Kidney epithelial cell (primary cell): Measurements from ENCODE around the gene ZNF45. TPM values are rescaled to one million over a fixed set of nuclear protein-coding genes. Genes with fewer than 3 reads are reported as not detected.

Experiments used
- DNase-seq: peaks from one replicate; pipeline ENCODE4 v3.0.0-alpha.2; 2010; ENCODE audit warnings: low read depth
- H3K27me3 ChIP-seq: 2 replicates; pipeline ENCODE4 v1.6.0; 2011; ENCODE audit warnings: low read length; ENCODE audit not compliant: control insufficient read depth, insufficient read depth
- H3K36me3 ChIP-seq: 2 replicates; pipeline ENCODE4 v1.5.1; 2011; ENCODE audit warnings: low read length; ENCODE audit not compliant: control insufficient read depth, insufficient read depth
- H3K4me3 ChIP-seq: 2 replicates; pipeline ENCODE4 v1.5.1; 2011; ENCODE audit warnings: low read depth, mild to moderate bottlenecking, control low read depth, low read length
- CTCF ChIP-seq: IDR thresholded peaks from 2 replicates; pipeline ENCODE4 v1.5.1; 2011; ENCODE audit warnings: mild to moderate bottlenecking, moderate library complexity, low read length, control low read depth, inconsistent platforms; ENCODE audit not compliant: insufficient read depth, poor library complexity, severe bottlenecking
- total RNA-seq: library from RNA; depleted of rRNA; stranded (reverse); fragments of >200 nt; gene quantifications from 2 replicates; pipeline ENCODE4 v1.2.3, GENCODE V29; 2015

Gene ZNF45
- total RNA-seq = 10.8 and 12.3 TPM in 2 replicates

GRCh38 chr19:43934985-43935708 is at the start of gene ZNF45:
TSS of gene ZNF45 (minus strand) at chr19:43935282. CDS start at chr19:43922185, 13,097 bp downstream.
- H3K27me3 ChIP-seq = no peaks in the 10 kb centered on the region
- peak; percentile 70 for DNase-seq
- H3K4me3 ChIP-seq = peak within 1 kb of the TSS; percentile 95
- no peak for TF ChIP-seq CTCF
- H3K36me3 ChIP-seq = no peaks in the 10 kb centered on the region

- TF ChIP-seq CTCF = no peak
- Histone ChIP-seq H3K27me3 (no peaks in the 10 kb centered on the region), H3K4me3 (peak overlapping the region; percentile 88), H3K36me3 (no peaks in the 10 kb centered on the region)
- DNase-seq = no peak
Observed at GRCh38 chr19:43984687-43985000, 49.6 kb upstream of the ZNF45 start.

GRCh38 chr19:43983912-43984686 is 49.0 kb upstream of the ZNF45 start, which contains the start of gene ZNF155:
TSS of gene ZNF155 (plus strand) at chr19:43984188. CDS start at chr19:43988544, 4,356 bp downstream.
- DNase-seq = peak; percentile 93
- no peaks in the 10 kb centered on the region for H3K27me3 ChIP-seq
- H3K4me3 ChIP-seq = peak within 1 kb of the TSS; percentile 88
- no peaks in the 10 kb centered on the region for H3K36me3 ChIP-seq
- TF ChIP-seq CTCF = no peak

GRCh38 chr19:43983544-43983911 is 48.4 kb upstream of the ZNF45 start:
- TF ChIP-seq CTCF = no peak
- H3K4me3 ChIP-seq = peak overlapping the region; percentile 88
- no peaks in the 10 kb centered on the region for H3K27me3 ChIP-seq
- no peak for DNase-seq
- no peaks in the 10 kb centered on the region for H3K36me3 ChIP-seq

- no peak overlapping the region for H3K4me3 ChIP-seq
- no peak for DNase-seq
- TF ChIP-seq CTCF = no peak
- no peaks in the 10 kb centered on the region for H3K36me3 ChIP-seq
- H3K27me3 ChIP-seq = no peaks in the 10 kb centered on the region
Observed at GRCh38 chr19:43976732-43977131, 41.6 kb upstream of the ZNF45 start.
